GM18867 (cell line): ENCODE data around the gene PXDN.
"Not testable (repeated sequence)": the region's sequence is repeated elsewhere in the genome, so short reads cannot be mapped to it uniquely, and the experiment has no call there.

Experiments used
- ATAC-seq: cut with Tn5 transposase; IDR thresholded peaks from one replicate; pipeline ENCODE4 v1.9.1; 2021; ENCODE audit warnings: mild to moderate bottlenecking, moderate library complexity; ENCODE audit not compliant: unreplicated experiment

The PXDN gene

DNA sequence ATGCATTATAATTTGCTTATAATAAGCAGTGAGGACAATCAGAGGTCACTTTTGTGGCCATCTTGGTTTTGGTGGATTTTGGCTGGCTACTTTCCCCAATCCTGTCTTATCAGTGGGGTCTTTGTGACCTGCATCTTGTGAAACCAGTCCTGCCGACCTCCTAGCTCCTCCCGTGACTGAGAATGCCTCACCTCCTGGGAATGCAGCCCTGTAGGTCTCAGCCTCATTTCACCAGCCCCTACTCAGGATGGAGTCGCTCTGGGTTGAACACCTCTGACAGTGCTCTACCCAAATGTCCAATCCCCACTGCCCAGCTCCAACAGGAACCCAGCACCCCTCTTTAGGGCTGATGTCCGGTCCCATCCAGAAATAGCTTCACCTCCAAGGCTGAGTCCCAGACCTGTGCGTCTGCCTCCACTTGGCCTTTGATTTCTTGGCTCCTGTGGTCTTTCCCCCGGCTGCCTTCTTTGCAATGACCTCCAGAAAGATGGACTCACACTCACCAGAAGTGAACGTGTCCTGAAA lies 31.3 kb upstream of the PXDN start:
- no peak for ATAC-seq

DNA sequence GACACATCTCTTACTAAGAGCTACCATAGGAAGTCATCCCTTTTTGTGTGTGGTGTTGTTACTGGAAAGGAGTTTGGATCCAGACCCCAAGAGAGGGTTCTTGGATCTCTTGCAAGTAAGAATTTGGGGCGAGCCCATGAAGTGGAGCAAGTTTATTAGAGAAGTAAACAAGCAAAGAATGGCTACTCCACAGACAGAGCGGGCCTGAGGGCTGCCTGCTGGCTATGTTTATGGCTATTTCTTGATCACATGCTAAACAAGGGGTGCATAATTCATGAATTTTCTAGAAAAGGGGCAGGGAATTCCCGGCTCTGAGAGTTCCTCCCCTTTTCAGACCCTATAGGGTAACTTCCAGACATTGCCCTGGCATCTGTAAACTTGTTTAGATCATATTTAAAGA lies 30.6 kb upstream of the PXDN start:
- no peak for ATAC-seq

DNA sequence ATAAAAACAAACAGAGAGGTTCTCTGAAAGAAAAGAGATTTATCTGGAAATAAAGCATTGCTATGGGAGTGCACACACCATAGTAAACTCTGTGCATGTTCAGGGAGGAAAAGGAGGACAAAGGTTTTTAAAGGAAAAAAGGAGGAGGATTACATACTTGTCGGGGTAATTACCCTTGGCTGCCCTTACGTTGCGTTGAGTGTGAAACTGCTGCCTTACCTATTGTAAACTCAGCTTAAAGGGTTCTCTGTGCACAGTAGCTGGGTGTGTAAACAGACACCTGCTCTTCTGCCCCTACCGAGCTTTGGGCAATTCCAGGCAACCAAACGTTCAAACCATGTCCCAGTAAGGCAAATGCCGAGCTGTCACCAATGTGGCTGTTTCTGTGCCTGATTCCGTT lies 29.6 kb upstream of the PXDN start:
- ATAC-seq = no peak

DNA sequence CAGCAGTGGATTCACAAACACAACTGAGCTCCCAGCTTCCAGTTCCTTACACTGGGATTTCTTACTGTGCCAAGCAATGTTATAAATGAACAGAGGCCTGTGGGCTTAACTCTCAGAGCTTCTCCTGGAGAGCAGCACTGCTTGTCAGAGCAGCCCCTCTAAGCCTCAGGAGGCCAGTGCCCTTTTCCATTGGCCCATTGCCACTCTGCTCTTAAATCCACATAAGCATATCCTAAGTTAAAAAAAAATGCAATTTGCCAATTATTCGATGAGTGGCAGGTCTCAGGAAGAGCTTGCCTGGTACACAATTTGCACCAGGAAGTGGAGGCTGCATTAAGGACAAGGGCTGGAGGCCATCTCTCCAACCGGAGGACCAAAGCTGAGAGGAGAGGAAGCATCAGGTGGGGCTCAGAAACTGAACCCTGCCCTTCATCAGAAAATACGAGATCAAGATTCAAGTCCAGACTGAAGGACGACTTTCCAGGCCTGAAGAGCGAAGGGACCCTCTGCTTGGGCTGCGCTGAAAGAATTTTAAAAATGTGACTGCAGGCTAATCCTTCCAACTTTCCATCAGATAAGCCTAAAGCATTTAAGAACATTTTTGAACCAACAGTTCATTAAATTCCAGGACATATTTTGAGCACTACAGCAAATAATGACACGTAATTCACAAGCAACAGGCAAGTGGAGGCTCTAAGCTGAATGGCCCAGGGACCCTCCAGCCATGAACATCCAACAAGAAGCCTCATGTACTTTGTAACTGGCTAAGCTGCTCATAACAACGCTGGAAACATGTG lies 28.4 kb upstream of the PXDN start:
- ATAC-seq = no peak

DNA sequence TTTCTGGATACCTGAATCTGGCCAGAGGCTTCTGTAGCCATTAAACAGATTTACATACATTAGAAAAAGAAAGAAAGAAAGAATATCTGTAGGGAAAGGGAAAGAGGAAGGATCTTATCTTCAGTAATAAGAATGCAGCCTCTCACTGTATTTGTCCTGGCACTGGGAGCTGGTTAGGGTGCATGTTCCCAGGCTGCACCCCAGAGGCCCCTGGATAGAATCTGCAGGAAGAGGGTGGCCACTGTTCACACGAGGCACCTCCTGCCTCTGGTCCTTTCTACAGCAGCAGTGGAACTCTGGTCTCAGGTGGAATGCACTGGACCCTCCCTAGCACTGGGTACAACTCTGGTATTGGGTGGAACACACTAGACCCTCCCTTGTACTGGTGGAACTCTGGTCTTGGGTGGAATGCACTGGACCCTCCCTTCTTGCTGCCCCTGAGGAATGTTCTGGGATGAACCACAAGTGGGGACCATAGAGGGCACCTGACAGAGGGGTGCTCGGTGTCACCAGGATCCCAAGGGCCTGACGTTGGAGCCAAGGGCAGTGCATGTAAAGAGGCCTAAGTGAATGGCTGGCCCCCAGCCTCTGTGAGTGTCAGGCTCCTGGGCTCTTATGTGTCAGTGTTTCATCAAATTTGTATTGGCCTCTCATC lies 27.4 kb upstream of the PXDN start:
- no peak for ATAC-seq

DNA sequence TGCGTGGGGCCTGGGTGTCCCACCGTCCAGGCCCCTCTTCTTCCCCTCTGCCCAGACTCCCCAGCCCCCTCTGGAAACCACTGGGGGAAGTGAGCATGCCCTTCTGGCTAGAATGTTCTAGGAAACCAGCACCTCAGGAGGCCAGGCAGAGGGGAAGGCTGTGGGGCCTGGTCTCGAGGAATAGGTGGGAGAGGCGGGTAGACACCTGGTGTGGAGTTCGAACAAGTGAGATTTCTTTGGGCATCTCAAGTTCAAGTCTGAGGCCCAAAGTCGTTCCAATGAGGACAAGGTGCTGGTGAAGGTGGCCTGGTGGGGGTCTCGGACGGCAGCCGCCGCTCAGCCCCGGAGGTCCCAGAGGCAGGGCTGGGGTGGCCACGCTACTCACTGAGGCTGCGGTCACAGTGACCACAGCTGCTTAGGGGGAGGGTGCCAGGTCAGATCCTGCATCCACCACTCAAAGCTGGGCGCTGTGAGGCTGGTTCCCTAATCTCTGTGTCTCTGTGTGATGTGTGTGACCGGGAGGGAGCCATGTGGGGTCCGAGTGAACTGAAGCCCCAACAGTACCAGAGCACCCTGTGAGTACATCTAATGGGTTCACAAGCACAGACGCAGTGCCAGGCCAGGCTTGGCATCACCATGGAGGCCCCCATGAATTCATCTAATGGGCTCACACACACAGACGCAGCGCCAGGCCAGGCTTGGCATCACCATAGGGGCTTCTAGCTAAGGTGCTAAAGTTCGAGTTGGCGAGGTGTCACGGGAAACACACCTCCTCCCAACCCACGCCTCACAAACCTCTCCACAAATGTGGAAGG lies 26.5 kb upstream of the PXDN start:
- ATAC-seq = no peak

DNA sequence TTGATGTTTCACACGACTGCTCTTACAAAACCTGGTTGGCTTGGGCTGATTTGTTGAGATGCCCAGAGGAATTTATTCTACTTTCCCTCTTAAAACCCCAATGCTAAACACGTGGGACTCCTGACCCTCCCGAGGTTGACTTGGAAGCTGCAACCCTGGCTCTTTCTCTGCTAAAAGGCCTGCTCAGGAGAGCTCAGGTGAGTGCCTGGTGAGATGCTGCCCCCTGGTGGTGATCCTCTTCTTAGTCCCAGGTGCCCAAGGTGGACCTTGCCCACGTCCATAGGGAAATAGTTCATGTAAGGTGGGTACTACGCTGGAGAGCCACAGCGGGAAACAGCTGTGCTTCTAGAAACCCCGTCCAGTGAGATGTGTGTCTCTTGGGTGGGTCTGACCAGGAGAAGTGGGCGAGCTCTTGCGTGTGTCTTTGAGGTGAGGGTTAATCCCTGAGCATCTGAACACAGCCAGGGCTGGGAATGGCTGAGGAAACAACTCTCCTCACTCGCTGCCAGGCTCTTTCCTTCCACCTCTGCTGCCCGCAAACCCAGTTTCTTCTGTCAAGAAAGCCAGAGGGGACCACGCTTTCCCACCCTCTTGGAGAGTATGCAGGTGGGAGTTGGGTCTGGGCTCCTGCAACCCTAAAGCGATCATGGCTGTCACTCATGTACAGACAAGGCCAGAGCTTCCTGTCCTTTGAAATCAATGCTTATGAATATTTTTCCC lies 25.5 kb upstream of the PXDN start:
- peak; percentile 63 for ATAC-seq

DNA sequence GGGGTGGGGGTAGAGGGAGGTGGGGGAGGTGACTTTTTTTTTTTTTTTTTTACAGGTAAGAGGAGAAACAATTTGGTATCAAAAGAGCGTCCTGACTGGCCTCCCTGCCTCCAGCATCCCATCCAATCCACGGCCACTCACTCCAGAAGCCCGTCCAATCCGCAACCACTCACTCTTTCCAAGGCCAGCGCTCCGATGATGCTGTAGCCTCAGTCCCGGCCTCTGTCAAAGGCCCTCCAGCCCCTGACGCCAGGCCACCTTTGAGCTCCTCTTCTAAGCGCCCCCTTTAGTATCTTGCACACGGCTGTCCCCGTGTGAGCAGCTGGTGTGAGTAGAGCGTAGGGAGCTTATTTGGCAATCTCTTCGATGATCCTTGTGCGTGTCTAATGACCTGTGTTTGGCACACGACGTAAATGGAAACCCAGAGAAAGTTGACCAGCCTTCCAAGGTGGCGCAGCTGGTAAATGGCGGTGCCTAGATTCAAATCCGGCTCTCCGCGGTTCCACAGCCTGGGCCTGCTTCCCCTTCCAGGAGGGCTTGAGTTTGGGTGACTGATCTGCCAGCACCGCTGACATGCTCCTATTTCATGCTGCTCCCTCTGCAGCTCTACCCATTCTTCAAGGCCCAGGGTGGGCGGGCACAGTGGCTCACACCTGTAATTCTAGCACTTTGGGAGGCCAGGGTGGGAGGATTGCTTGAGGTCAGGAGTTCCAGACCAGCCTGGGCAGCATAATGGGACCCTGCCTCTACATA lies 23.8 kb upstream of the PXDN start:
- no peak for ATAC-seq

DNA sequence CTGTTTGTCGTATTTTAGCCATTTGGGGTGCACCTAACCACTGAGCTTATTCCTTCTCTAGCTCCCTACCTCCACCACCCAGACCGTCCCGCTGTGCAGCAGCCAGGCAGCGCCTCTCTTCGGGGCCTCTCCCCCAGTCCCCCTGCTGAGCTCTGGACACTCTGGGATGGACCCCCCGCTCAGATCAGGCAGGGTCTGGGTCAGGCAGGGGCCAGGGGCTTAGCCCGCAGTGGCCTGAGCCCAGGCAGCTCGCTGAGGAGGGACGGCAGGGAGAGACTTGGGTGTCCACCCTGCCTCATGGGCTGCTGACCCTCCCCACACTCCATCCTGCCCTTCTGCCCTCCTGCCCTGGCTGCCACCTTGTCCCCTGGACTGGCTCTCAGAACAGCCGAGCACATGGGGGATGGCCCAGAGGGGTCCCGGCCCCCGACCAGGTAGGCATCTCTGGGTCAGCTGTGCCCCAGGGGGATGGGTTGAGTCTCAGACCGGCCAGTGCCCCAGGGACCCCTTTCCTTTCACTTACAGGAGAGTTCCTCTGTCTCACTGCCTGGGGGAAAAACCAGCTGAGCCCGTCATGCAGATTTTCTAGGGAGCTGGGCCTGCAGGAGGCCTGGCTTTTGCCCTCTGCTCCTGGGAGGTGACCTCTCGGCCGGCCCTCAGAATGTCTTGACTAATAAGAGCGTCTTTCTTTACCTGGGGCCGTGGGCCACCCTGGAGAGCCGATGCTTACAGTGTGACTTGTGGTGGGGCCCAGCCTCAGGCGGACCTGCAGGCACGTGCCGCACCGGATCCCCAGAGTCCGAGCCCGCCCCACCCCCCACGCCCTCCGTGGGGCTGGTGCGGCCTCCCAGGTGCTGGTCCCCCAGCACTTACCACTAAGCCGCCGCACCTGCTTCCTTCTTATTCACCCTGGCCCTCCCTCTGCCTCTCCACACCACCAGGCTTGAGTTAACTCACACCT lies 22.8 kb upstream of the PXDN start:
- ATAC-seq = no peak

DNA sequence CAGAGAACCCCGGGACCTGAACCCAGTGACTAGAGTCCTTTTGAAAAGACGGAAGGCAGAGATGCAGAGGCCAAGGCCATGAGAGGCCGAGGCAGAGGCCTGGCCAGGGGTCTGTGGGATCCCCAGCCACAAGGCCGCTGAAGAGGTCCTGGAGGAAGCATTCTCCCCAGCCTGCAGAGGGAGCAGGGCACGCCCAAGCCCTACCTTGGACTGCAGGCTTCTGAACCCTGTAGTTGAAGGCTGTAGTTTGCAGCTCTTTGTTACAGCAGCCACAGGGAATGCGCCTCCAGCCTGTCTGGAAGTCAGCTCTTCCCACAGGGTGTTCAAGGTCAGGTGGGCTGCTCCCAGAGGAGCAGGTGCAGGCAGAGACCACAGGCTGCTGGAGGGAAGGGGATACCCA lies 22.1 kb upstream of the PXDN start:
- no peak for ATAC-seq

DNA sequence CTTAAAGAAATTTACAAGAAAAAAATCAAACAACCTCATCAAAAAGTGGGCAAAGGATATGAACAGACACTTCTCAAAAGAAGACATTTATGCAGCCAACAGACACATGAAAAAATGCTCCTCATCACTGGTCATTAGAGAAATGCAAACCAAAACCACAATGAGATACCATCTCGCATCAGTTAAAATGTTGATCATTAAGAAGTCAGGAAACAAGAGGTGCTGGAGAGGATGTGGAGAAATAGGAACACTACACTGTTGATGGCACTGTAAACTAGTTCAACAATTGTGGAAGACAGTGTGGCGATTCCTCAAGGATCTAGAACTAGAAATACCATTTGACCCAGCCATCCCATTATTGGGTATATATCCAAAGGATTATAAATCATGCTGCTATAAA lies 20.9 kb upstream of the PXDN start:
- ATAC-seq = not testable (repeated sequence)

DNA sequence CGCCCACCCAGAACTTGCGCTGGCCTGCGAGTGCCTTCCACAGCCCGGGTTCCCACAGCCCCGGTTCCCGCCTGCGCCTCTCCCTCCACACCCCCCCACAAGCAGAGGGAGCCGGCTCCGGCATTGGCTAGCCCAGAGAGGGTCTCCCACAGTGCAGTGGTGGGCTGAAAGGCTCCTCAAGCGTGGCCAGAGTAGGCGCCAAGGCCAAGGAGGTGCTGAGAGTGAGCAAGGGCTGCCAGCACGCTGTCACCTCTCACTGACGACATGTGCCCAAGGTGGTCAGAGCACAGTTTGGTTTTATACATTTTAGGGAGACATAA lies 15.3 kb upstream of the PXDN start:
- no peak for ATAC-seq

DNA sequence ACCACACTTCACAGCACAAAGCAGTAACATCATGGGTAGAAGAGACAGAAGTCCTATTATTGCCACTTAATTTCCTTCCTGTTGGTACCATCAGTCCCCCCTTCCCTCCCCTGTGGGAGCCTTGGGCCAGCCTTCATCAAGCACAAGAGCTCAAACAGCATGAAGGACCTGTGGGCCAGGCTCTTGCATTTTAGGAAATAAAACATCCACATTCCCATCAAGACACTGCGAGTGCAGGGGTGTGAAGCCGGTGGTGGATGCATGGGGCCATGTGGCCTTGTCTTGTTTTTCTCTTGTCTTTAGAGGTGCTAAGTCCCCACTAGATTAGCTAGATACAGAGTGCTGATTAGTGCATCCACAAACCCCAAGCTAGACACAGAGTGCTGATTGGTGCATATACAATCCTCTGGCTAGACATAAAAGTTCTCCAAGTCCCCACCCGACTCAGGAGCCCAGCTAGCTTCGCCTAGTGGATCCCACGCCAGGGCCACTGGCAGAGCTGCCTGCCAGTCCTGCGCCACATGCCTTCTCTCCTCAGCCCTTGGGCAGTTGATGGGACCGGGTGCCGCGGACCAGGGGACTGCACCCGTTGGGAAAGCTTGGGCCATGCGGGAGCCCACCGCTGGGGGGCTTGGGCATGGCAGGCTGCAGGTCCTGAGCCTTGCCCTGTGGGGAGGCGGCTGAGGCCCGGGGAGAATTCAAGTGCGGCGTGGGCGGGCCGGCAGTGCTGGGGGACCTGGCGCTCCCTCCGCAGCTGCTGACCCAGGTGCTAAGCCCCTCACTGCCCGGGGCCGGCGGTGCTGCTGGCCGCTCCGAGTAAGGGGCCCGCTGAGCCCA lies 14.7 kb upstream of the PXDN start:
- no peak for ATAC-seq

DNA sequence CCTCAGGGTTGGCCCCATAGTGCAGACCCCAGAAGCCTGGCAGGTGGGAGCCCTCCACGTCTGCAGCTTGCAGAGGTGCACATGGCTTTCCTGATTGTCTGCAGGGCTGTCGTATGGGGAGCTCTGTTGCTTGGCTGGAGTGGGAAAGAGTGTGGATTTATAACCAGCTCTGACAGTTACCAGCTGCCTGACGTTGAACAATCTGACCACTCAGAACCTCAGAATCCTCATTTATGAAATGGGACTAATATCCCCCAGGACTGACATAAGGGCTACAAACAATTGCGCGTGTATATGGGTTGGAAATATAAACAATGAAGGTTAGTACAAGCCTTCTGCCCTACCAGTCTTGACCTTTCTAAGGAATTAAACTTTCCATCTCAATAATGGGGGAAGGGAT lies 13.9 kb upstream of the PXDN start:
- no peak for ATAC-seq

DNA sequence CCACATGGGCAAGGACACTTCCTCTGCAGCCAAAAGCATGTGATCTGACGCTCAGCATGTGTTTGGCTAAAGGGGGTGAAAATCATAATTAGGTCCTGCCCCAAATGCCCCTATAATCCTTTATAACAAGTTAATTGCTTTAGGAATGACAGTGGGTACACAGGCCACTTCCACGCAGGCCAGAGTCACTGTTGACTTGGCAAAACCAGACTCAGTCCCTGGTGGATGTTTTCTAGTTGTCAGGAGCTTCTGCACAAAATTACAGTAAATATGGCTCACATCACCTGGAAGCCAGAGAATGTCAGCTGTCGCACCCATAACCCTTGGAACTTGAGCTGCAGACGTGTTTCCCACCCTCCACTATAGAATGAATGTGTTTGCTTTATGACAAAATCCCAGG lies 13.3 kb upstream of the PXDN start:
- ATAC-seq = no peak

DNA sequence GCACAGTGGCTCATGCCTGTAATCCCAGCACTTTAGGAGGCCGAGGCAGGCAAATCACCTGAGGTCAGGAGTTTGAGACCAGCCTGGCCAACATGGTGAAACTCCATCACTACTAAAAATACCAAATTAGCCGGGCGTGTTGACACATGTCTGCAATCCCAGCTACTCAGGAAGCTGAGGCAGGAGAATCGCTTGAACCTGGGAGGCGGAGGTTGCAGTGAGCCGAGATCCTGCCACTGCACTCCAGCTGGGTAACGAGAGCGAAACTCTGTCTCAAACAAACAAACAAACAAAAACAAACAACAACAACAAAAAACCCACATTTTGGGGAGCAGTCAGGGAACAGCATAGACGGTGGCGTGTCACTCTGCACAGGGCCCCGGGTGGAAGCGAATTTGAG lies 12.8 kb upstream of the PXDN start:
- ATAC-seq = not testable (repeated sequence)

DNA sequence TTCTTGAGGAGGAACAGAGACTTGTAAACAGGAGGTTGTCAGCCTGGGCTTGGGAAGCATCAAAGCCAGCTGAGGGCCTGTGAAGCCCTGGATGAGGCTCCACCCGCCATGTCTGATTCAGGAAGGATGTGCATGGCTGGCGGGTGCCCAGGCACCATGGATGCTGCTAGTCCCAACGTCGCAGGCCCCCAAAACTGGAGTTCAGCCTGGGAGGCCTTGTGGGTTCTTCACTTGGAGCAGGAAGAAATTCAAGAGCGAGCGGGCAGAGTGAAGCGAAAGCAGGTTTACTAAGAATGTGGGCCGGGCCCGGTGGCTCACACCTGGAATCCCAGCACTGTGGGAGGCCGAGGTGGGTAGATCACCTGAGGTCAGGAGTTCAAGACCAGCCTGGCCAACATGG lies 12.1 kb upstream of the PXDN start:
- ATAC-seq = no peak

DNA sequence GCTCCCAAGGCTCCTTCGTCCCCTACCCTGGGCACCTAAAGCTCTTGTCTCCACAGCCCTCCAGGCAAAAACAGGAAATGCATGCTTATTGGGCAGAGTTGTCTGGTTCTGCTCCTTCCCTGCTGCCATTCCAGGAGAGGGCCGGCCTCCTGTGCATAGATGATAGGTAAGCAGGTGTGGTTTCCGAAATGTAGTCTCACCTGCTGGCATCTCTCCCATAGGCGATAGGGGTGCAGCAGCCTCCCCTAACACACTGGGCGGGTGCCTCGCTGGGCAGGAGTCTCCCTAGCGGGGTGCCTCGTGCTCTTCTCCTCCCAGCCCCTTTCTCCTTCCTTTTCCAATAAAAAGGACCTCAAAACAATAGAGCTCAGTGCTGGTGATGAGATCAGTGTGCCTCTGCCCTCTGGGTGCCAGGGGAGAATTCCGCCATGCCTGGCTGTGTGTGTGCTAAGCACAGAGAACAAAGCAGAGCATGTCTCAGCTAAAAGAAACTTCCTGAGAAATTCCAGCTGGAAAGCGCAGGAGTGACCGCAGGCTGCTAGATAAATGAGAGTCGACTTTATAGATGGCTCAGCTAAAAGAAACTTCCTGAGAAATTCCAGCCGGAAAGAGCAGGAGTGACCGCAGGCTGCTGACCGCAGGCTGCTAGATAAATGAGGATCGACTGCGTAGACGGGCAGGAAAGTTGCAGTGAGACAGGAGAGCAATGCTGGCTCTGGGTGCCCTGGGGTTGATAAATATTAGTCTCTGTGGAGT lies 11.3 kb upstream of the PXDN start:
- ATAC-seq = no peak
